GM12878 (cell line): ENCODE results near the gene RPS6KA5. TPM values are rescaled to one million over a fixed set of nuclear protein-coding genes. Genes with fewer than 3 reads are reported as not detected.

ENCODE experiments used
- ATAC-seq: fragments of 200-7000 bp; cut with Tn5 transposase; 3 replicates; pipeline ENCODE4 v1.9.1; 2020; ENCODE audit warnings: mild to moderate bottlenecking, moderate library complexity
- BruUV-seq: library from RNA; stranded (reverse); fragments of 400-500 nt; replicated peaks from 2 replicates; lab custom pipeline; 2021; lab: Mats Ljungman, UMichigan
- CTCF ChIA-PET: fragments of 300-600 bp; sonication (Branson Sonifier 250); formaldehyde crosslinking; extraction: SDS; loops from one replicate; lab custom pipeline; 2021; ENCODE audit warnings: inconsistent platforms; lab: Yijun Ruan, JAX
- POLR2A ChIA-PET: fragments of 350-600 bp; formaldehyde crosslinking; extraction: SDS; loops from one replicate; lab custom pipeline; 2021; ENCODE audit warnings: inconsistent platforms; lab: Charles Lee
- RAD21 ChIA-PET: fragments of 300-600 bp; sonication (Branson Sonifier 250); formaldehyde crosslinking; loops from one replicate; lab custom pipeline; 2023; ENCODE audit warnings: antibody characterized with exemption; ENCODE audit not compliant: unreplicated experiment; lab: Charles Lee
- SMC1A ChIA-PET: fragments of 300-600 bp; sonication (Branson Sonifier 250); formaldehyde crosslinking; loops from one replicate; lab custom pipeline; 2023; ENCODE audit not compliant: unreplicated experiment, uncharacterized antibody; lab: Charles Lee
- DNase-seq: peaks from one replicate; pipeline ENCODE4 v3.0.0-alpha.2; 2011; ENCODE audit warnings: low read depth, low spot score
- FAIRE-seq: peaks from 3 replicates; lab custom pipeline; 2011; peaks lifted over from hg19 to GRCh38; lab: Jason Lieb, UNC
- H2AFZ ChIP-seq: 2 replicates; pipeline ENCODE4 v1.6.0; 2011; ENCODE audit warnings: low read depth, low read length, control low read depth; ENCODE audit not compliant: control insufficient read depth
- H3K27ac ChIP-seq: 2 replicates; pipeline ENCODE4 v1.5.1; 2011; ENCODE audit warnings: control low read depth; ENCODE audit not compliant: control insufficient read depth, insufficient read depth
- H3K27me3 ChIP-seq, 2 experiments: replicated peaks in 1 of 2; 2 replicates each; pipeline versions ENCODE4 v1.6.0 to v1.6.1; 2011; ENCODE audit warnings: low read length in 1 of 2; ENCODE audit not compliant: control insufficient read depth in 2 of 2, insufficient read depth in 2 of 2
- H3K36me3 ChIP-seq, 2 experiments: 2 replicates each; pipeline ENCODE4 v1.5.1; 2011; ENCODE audit warnings: low read length in 1 of 2; ENCODE audit not compliant: control insufficient read depth in 2 of 2, insufficient read depth in 2 of 2
- H3K4me1 ChIP-seq: 2 replicates; pipeline ENCODE4 v1.6.1; 2011; ENCODE audit warnings: mild to moderate bottlenecking, low read length, moderate library complexity, mixed read lengths; ENCODE audit not compliant: control insufficient read depth, insufficient read depth
- H3K4me2 ChIP-seq: 2 replicates; pipeline ENCODE4 v1.6.0; 2011; ENCODE audit warnings: control low read depth; ENCODE audit not compliant: control insufficient read depth, insufficient read depth
- H3K4me3 ChIP-seq: fragments of 200-600 bp; sonication (generic); 2 replicates; pipeline ENCODE4 v1.5.1; 2016
- H3K79me2 ChIP-seq: 2 replicates; pipeline ENCODE4 v1.6.0; 2011; ENCODE audit warnings: low read length; ENCODE audit not compliant: control insufficient read depth, insufficient read depth
- H3K9ac ChIP-seq: 2 replicates; pipeline ENCODE4 v1.8.0; 2011; ENCODE audit warnings: low read length, control low read depth, mixed read lengths; ENCODE audit not compliant: control insufficient read depth, insufficient read depth
- H3K9me3 ChIP-seq: replicated peaks from 3 replicates; pipeline ENCODE4 v1.5.1; 2011; ENCODE audit warnings: mild to moderate bottlenecking, low read length; ENCODE audit not compliant: control insufficient read depth, insufficient read depth
- H4K20me1 ChIP-seq: 2 replicates; pipeline ENCODE4 v1.6.0; 2011; ENCODE audit not compliant: control insufficient read depth, insufficient read depth
- HCFC1 ChIP-seq: fragments of 150-350 bp; IDR thresholded peaks from 2 replicates; pipeline ENCODE4 v1.6.1; 2014; ENCODE audit warnings: low read length
- JUNB ChIP-seq: IDR thresholded peaks from 2 replicates; pipeline ENCODE4 v1.6.1; 2016; ENCODE audit warnings: antibody characterized with exemption, mild to moderate bottlenecking
- MEF2A ChIP-seq: IDR thresholded peaks from 2 replicates; pipeline ENCODE4 v1.6.1; 2011; ENCODE audit warnings: low read depth, mild to moderate bottlenecking, low read length, moderate library complexity; ENCODE audit not compliant: insufficient read depth
- NFIC ChIP-seq: IDR thresholded peaks from 2 replicates; pipeline ENCODE4 v1.6.1; 2012; ENCODE audit warnings: low read depth, mild to moderate bottlenecking, inconsistent platforms, low read length, moderate library complexity
- NFYA ChIP-seq: IDR thresholded peaks from 2 replicates; pipeline ENCODE4 v1.6.1; 2011; ENCODE audit warnings: low read depth, mild to moderate bottlenecking, low read length, improper control_type of control experiment, borderline replicate concordance
- NR2C2 ChIP-seq: IDR thresholded peaks from 2 replicates; pipeline ENCODE4 v1.6.1; 2011; ENCODE audit warnings: borderline replicate concordance, low read depth; ENCODE audit not compliant: control insufficient read depth, insufficient read length
- RB1 ChIP-seq: fragments of 450-650 bp; formaldehyde crosslinking; IDR thresholded peaks from 2 replicates; pipeline ENCODE4 v1.6.1; 2017; ENCODE audit warnings: mild to moderate bottlenecking, borderline replicate concordance
- RUNX3 ChIP-seq: IDR thresholded peaks from 2 replicates; pipeline ENCODE4 v1.6.1; 2012; ENCODE audit warnings: low read length, inconsistent platforms
- SP1 ChIP-seq: IDR thresholded peaks from one replicate; pipeline ENCODE4 v1.6.1; 2011; ENCODE audit warnings: low read depth, low read length
- YY1 ChIP-seq: IDR thresholded peaks from 2 replicates; pipeline ENCODE4 v1.6.1; 2011; ENCODE audit warnings: low read depth, mild to moderate bottlenecking, low read length
- ZNF384 ChIP-seq: IDR thresholded peaks from 2 replicates; pipeline ENCODE4 v1.6.1; 2012; ENCODE audit warnings: low read depth, mild to moderate bottlenecking, low read length, improper control_type of control experiment, borderline replicate concordance
- WGBS: methylation state at CpG from one replicate; pipeline ENCODE4 v1.1.6; 2016; ENCODE audit warnings: low lambda C conversion rate; ENCODE audit not compliant: insufficient replicate concordance, insufficient coverage; ENCODE audit errors: missing lambda C conversion rate; 5-methylcytosine and 5-hydroxymethylcytosine counted together
- in situ Hi-C: fragments of 300-500 bp; cut with MboI; formaldehyde crosslinking; loops from 9 replicates; pipeline ENCODE4 v1.14.3; 2018; ENCODE audit warnings: mixed read lengths
- intact Hi-C: fragments of 100-400 bp; cut with micrococcal nuclease; formaldehyde crosslinking; loops from one replicate; pipeline ENCODE4 v1.14.2; 2022; ENCODE audit not compliant: unreplicated experiment
- polyA plus RNA-seq, 11 experiments: library from polyadenylated mRNA; depleted of rRNA in 4 of 11; unstranded in 6 of 11; stranded (reverse) in 5 of 11; fragments of >200 nt; fragmentation: Nextera tagmentation in 4 of 11; fragmentation: Illumina TruSeq in 1 of 11; extraction: Ambion mirVana in 4 of 11; extraction: Trizol in 1 of 11; gene quantifications; 1 replicate in 1 of 11; 2 replicates in 10 of 11; pipeline versions ENCODE4 v1.2.1 to v1.2.3, GENCODE V29; 2011 to 2016; ENCODE audit warnings: inconsistent platforms in 2 of 11, missing spikeins in 2 of 11, low read depth in 1 of 11
- total RNA-seq, 4 experiments: library from RNA; depleted of rRNA in 3 of 4; stranded (reverse); fragments of >200 nt in 3 of 4; fragmentation: Illumina TruSeq in 1 of 4; extraction: Trizol in 1 of 4; gene quantifications; 2 replicates each; pipeline versions ENCODE4 v1.2.1 to v1.2.3, GENCODE V29; 2013 to 2021
- TF ChIP-seq, protein P1 (sequence below): IDR thresholded peaks from 2 replicates; pipeline ENCODE4 v1.6.1; 2011; ENCODE audit warnings: borderline replicate concordance, low read depth, mild to moderate bottlenecking, moderate library complexity, low read length; ENCODE audit not compliant: insufficient read depth, poor library complexity, severe bottlenecking
- TF ChIP-seq, protein P2 (sequence below): fragments of 450-650 bp; IDR thresholded peaks from 2 replicates; pipeline ENCODE4 v1.6.1; 2016; ENCODE audit warnings: mild to moderate bottlenecking
- TF ChIP-seq, protein P3 (sequence below): fragments of 450-650 bp; IDR thresholded peaks from 2 replicates; pipeline ENCODE4 v1.6.1; 2017; ENCODE audit warnings: mild to moderate bottlenecking, moderate library complexity

Gene RPS6KA5
- total and polyA plus RNA-seq, 10 of the 15 experiments (the other 5 are each of a cell fraction or from before 2014, with no cell fraction given), result 1.4 to 7.0 (median 3.7) TPM

DNA sequence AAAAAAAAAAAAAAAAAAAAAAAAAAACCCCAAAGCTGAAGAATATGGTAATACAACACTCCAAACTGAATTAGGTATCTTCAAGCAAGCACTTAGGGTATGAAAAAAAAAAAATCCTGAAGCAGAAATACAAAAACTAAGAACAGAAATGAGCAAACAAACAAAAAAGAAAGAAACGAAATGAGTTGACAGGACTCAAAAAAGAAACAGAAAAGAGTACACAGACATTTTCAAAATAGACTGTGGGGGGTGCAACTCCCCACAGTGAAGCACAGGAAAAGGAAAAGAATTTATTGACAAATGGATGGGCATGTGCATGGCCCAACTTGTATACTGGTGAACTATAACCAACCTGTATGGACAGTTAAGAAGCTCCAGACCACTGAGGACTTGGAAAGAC, 24.6 kb downstream of the RPS6KA5 start:
- peaks cover 13% of the 10 kb centered on the region for H3K4me1 ChIP-seq
- no peaks in the 10 kb centered on the region for H3K36me3 ChIP-seq
- no peak overlapping the region; the same call in 1 of the 2 replicates for H3K27ac ChIP-seq
- H2AFZ ChIP-seq, result no peak overlapping the region
- no peaks in the 10 kb centered on the region for H4K20me1 ChIP-seq
- ChIA-PET SMC1A (interaction anchor here (0.9 to 3.0 kb wide), 10 partner anchors 13 to 137 kb away, joined by 3 to 12 read pairs (median 4); no protein-coding TSS in a partner anchor), POLR2A (interaction anchor here (0.6 to 1.5 kb wide), 6 partner anchors 13 to 79 kb away, joined by 3 to 6 read pairs (median 4); no protein-coding TSS in a partner anchor), RAD21 (interaction anchor here (0.6 to 2.7 kb wide), 5 partner anchors 17 to 133 kb away, joined by 3 to 8 read pairs (median 3); partner anchors contain the start of gene DGLUCY), CTCF (interaction anchor here (1.4 to 2.3 kb wide), 3 partner anchors 10 to 138 kb away, joined by 4 to 11 read pairs (median 7); no protein-coding TSS in a partner anchor)
- FAIRE-seq (no peak), ATAC-seq (peak; percentile 67), DNase-seq (peak; percentile 24)
- no peaks in the 10 kb centered on the region for H3K27me3 ChIP-seq
- no peaks in the 10 kb centered on the region for H3K79me2 ChIP-seq
- no TSS peak for BruUV-seq
- WGBS, result 0% methylated on average over 1 of the region's 1 CpG
- H3K4me3 ChIP-seq, result no peak overlapping the region
- TF ChIP-seq ZNF384 (peak; percentile 71; the same call in 1 of the 2 replicates), MEF2A (peak; percentile 62), NR2C2 (no peak), YY1 (no peak), NFIC (peak; percentile 62), HCFC1 (no peak), SP1 (no peak), NFYA (no peak), RUNX3 (peak; percentile 4; the same call in 1 of the 2 replicates), RB1 (no peak), JUNB (peak; percentile 85)
- TF ChIP-seq, protein P1, sequence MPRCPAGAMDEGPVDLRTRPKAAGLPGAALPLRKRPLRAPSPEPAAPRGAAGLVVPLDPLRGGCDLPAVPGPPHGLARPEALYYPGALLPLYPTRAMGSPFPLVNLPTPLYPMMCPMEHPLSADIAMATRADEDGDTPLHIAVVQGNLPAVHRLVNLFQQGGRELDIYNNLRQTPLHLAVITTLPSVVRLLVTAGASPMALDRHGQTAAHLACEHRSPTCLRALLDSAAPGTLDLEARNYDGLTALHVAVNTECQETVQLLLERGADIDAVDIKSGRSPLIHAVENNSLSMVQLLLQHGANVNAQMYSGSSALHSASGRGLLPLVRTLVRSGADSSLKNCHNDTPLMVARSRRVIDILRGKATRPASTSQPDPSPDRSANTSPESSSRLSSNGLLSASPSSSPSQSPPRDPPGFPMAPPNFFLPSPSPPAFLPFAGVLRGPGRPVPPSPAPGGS, result no peak
- TF ChIP-seq, protein P2, sequence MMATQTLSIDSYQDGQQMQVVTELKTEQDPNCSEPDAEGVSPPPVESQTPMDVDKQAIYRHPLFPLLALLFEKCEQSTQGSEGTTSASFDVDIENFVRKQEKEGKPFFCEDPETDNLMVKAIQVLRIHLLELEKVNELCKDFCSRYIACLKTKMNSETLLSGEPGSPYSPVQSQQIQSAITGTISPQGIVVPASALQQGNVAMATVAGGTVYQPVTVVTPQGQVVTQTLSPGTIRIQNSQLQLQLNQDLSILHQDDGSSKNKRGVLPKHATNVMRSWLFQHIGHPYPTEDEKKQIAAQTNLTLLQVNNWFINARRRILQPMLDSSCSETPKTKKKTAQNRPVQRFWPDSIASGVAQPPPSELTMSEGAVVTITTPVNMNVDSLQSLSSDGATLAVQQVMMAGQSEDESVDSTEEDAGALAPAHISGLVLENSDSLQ, result peak; percentile 49; the same call in 1 of the 2 replicates
- TF ChIP-seq, protein P3, sequence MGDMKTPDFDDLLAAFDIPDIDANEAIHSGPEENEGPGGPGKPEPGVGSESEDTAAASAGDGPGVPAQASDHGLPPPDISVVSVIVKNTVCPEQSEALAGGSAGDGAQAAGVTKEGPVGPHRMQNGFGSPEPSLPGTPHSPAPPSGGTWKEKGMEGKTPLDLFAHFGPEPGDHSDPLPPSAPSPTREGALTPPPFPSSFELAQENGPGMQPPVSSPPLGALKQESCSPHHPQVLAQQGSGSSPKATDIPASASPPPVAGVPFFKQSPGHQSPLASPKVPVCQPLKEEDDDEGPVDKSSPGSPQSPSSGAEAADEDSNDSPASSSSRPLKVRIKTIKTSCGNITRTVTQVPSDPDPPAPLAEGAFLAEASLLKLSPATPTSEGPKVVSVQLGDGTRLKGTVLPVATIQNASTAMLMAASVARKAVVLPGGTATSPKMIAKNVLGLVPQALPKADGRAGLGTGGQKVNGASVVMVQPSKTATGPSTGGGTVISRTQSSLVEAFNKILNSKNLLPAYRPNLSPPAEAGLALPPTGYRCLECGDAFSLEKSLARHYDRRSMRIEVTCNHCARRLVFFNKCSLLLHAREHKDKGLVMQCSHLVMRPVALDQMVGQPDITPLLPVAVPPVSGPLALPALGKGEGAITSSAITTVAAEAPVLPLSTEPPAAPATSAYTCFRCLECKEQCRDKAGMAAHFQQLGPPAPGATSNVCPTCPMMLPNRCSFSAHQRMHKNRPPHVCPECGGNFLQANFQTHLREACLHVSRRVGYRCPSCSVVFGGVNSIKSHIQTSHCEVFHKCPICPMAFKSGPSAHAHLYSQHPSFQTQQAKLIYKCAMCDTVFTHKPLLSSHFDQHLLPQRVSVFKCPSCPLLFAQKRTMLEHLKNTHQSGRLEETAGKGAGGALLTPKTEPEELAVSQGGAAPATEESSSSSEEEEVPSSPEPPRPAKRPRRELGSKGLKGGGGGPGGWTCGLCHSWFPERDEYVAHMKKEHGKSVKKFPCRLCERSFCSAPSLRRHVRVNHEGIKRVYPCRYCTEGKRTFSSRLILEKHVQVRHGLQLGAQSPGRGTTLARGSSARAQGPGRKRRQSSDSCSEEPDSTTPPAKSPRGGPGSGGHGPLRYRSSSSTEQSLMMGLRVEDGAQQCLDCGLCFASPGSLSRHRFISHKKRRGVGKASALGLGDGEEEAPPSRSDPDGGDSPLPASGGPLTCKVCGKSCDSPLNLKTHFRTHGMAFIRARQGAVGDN, result no peak
- peak overlapping the region; percentile 68; the same call in 1 of the 2 replicates for H3K4me2 ChIP-seq
- intact Hi-C loops (no loop called here), in situ Hi-C loops (no loop called here)
- H3K9ac ChIP-seq, result no peak overlapping the region
- H3K9me3 ChIP-seq, result no peaks in the 10 kb centered on the region
